HG02970 (cell line): ENCODE data around the gene TMCC2.
"Not testable (repeated sequence)": the region's sequence is repeated elsewhere in the genome, so short reads cannot be mapped to it uniquely, and the experiment has no call there.

ENCODE experiments used
- ATAC-seq: cut with Tn5 transposase; IDR thresholded peaks from one replicate; pipeline ENCODE4 v1.9.1; 2021; ENCODE audit warnings: mild to moderate bottlenecking, moderate library complexity, moderate number of reproducible peaks; ENCODE audit not compliant: unreplicated experiment, low FRiP score

TMCC2 gene

GRCh38 chr1:205211839-205212536 lies 15.8 kb upstream of the TMCC2 start:
- ATAC-seq, result peak; percentile 13

- ATAC-seq, result no peak
Measured at GRCh38 chr1:205214756-205215155, 13.0 kb upstream of the TMCC2 start.

- no peak for ATAC-seq
Measured at GRCh38 chr1:205216588-205216987, 11.2 kb upstream of the TMCC2 start.

GRCh38 chr1:205217418-205217817 lies 10.3 kb upstream of the TMCC2 start:
- no peak for ATAC-seq

GRCh38 chr1:205220421-205220820 lies 7.3 kb upstream of the TMCC2 start:
- no peak for ATAC-seq

GRCh38 chr1:205224736-205225135 lies 3.0 kb upstream of the TMCC2 start:
- ATAC-seq, result no peak

GRCh38 chr1:205225901-205226765 lies 1.6 kb upstream of the TMCC2 start:
- no peak for ATAC-seq

- ATAC-seq, result no peak
Measured at GRCh38 chr1:205226868-205227583, 720 bp upstream of the TMCC2 start.

GRCh38 chr1:205228093-205228521 lies 361 bp downstream of the TMCC2 start:
- ATAC-seq, result no peak

GRCh38 chr1:205229399-205229871 lies 1.7 kb downstream of the TMCC2 start:
- no peak for ATAC-seq

GRCh38 chr1:205229916-205230700 lies 2.4 kb downstream of the TMCC2 start:
- no peak for ATAC-seq

GRCh38 chr1:205230982-205231381 lies 3.2 kb downstream of the TMCC2 start:
- no peak for ATAC-seq

GRCh38 chr1:205232127-205232820 lies 4.5 kb downstream of the TMCC2 start:
- ATAC-seq, result no peak

GRCh38 chr1:205232945-205233397 lies 5.2 kb downstream of the TMCC2 start:
- ATAC-seq, result no peak

- ATAC-seq, result not testable (repeated sequence)
Measured at GRCh38 chr1:205233986-205234385, 6.2 kb downstream of the TMCC2 start.

- ATAC-seq, result no peak
Measured at GRCh38 chr1:205235951-205236350, 8.2 kb downstream of the TMCC2 start.

- no peak for ATAC-seq
Measured at GRCh38 chr1:205236526-205236925, 8.8 kb downstream of the TMCC2 start.

- ATAC-seq, result no peak
Measured at GRCh38 chr1:205236951-205237475, 9.3 kb downstream of the TMCC2 start.
